Measurements from ENCODE around the gene PDE1A. TPM values are rescaled to one million over a fixed set of nuclear protein-coding genes. Genes with fewer than 3 reads are reported as not detected.
A peak's percentile ranks its signal among the peaks of the same experiment; 100 is the strongest.

The PDE1A gene
- total RNA-seq, 2 experiments from 2014 or later, result not detected

DNA sequence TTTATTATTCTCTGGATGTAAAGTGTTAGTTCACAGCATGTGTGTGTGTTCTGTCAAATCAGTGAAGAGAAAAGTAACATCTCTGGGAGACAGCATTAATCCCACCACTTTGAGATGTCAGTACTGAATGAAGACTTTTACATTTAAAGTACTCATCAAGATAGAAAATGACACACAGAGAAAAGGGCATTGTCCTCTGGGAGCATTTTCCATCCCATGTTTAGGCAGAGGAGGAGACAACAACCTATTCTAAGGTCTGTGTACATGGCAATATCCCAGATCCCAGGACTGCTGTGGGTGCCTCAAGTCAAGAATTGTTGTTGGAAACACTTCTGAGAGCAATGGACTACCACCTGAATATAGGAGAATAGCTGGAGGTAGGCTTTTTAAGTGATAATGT lies 239.7 kb downstream of the PDE1A start:
- no peak for DNase-seq (ENCODE audit: low spot score)
- no peaks in the 10 kb centered on the region for H4K20me1 ChIP-seq (ENCODE audit: insufficient read depth, low read length)
- ChIA-PET POLR2A (interaction anchor here (0.6 to 1.8 kb wide), 2 partner anchors 9 to 81 kb away, joined by 3 to 4 read pairs; no protein-coding TSS in a partner anchor), CTCF (ENCODE audit: unreplicated experiment) (no interaction called here)
- H3K4me3 ChIP-seq (ENCODE audit: low read depth, low read length, poor library complexity, severe bottlenecking), result no peak overlapping the region
- no peaks in the 10 kb centered on the region for H3K79me2 ChIP-seq (ENCODE audit: insufficient read depth, low read depth, low read length)
- H3K27ac ChIP-seq (ENCODE audit: low read depth, low read length, poor library complexity, severe bottlenecking), result no peak overlapping the region
- no peak overlapping the region for H2AFZ ChIP-seq (ENCODE audit: low read length)
- H3K36me3 ChIP-seq (ENCODE audit: insufficient read depth, low read length), result no peaks in the 10 kb centered on the region
- no peaks in the 10 kb centered on the region for H3K4me1 ChIP-seq (ENCODE audit: insufficient read depth, low read length, poor library complexity, severe bottlenecking)
- no peak for TF ChIP-seq EZH2phosphoT487 (IDR thresholded peaks at IDR 0.05; ENCODE audit: borderline replicate concordance, low read depth, low read length)
- no peak for TF ChIP-seq CTCF (conservative IDR thresholded peaks at IDR 0.05; ENCODE audit: low read length)
- H3K9me2 ChIP-seq (ENCODE audit: insufficient read depth, low read length), result no peaks in the 10 kb centered on the region
- intact Hi-C loops (cut with micrococcal nuclease; ENCODE audit: unreplicated experiment), result loop anchor here (2.0 to 5.0 kb wide), 2 partner anchors 462 to 790 kb away; no protein-coding TSS in a partner anchor
- H3K9me3 ChIP-seq (ENCODE audit: low read length), result no peaks in the 10 kb centered on the region
- no TSS peak for BruUV-seq (replicated peaks)
- no peak overlapping the region for H3K4me2 ChIP-seq (ENCODE audit: low read length)

- Histone ChIP-seq H3K4me3 (ENCODE audit: low read depth, low read length, poor library complexity, severe bottlenecking) (no peak overlapping the region), H2AFZ (ENCODE audit: low read length) (no peak overlapping the region), H3K4me2 (ENCODE audit: low read length) (no peak overlapping the region), H3K9me2 (ENCODE audit: insufficient read depth, low read length) (no peaks in the 10 kb centered on the region), H3K9me3 (ENCODE audit: low read length) (no peaks in the 10 kb centered on the region), H3K36me3 (ENCODE audit: insufficient read depth, low read length) (no peaks in the 10 kb centered on the region), H3K27ac (ENCODE audit: low read depth, low read length, poor library complexity, severe bottlenecking) (no peak overlapping the region), H4K20me1 (ENCODE audit: insufficient read depth, low read length) (no peaks in the 10 kb centered on the region), H3K4me1 (ENCODE audit: insufficient read depth, low read length, poor library complexity, severe bottlenecking) (no peaks in the 10 kb centered on the region), H3K79me2 (ENCODE audit: insufficient read depth, low read depth, low read length) (no peaks in the 10 kb centered on the region)
- BruUV-seq (replicated peaks), result no TSS peak
- CTCF ChIA-PET (ENCODE audit: unreplicated experiment), result no interaction called here
- POLR2A ChIA-PET, result interaction anchor here (0.6 to 1.8 kb wide), 4 partner anchors 8 to 244 kb away, joined by 3 to 4 read pairs (median 3); no protein-coding TSS in a partner anchor
- TF ChIP-seq CTCF (conservative IDR thresholded peaks at IDR 0.05; ENCODE audit: low read length) (peak; percentile 91), EZH2phosphoT487 (IDR thresholded peaks at IDR 0.05; ENCODE audit: borderline replicate concordance, low read depth, low read length) (no peak)
- intact Hi-C loops (cut with micrococcal nuclease; ENCODE audit: unreplicated experiment), result loop anchor here (1.0 to 5.0 kb wide), 3 partner anchors 54 to 791 kb away; no protein-coding TSS in a partner anchor
- peak; percentile 46 for DNase-seq (ENCODE audit: low spot score)
Observed at GRCh38 chr2:182186132-182186735, 240.6 kb downstream of the PDE1A start.

DNA sequence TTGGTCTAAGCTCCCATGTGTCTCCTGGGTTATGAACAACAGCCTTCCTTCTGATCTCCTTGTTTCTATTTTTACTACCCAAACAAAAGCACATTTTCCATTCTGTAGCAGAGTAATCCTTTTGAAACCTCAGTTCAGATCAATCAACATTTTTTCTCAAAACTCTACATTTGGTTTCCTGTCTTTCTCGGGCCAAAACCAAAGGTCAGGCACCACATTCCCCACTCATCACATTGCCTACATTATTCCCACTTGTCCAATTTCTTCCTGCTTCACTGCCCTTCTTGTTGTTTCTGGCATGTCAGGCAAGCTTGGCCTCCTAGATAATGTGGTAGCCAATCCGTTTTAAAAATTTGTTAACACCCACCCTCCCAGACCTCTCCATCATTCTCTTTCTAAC lies 244.4 kb downstream of the PDE1A start:
- Histone ChIP-seq H4K20me1 (ENCODE audit: insufficient read depth, low read length) (no peaks in the 10 kb centered on the region), H3K9me3 (ENCODE audit: low read length) (no peaks in the 10 kb centered on the region), H3K4me3 (ENCODE audit: low read depth, low read length, poor library complexity, severe bottlenecking) (no peak overlapping the region), H2AFZ (ENCODE audit: low read length) (no peak overlapping the region), H3K4me1 (ENCODE audit: insufficient read depth, low read length, poor library complexity, severe bottlenecking) (no peaks in the 10 kb centered on the region), H3K9me2 (ENCODE audit: insufficient read depth, low read length) (no peaks in the 10 kb centered on the region), H3K79me2 (ENCODE audit: insufficient read depth, low read depth, low read length) (no peaks in the 10 kb centered on the region), H3K4me2 (ENCODE audit: low read length) (no peak overlapping the region), H3K36me3 (ENCODE audit: insufficient read depth, low read length) (no peaks in the 10 kb centered on the region), H3K27ac (ENCODE audit: low read depth, low read length, poor library complexity, severe bottlenecking) (no peak overlapping the region)
- POLR2A ChIA-PET, result no interaction called here
- CTCF ChIA-PET (ENCODE audit: unreplicated experiment), result no interaction called here
- no TSS peak for BruUV-seq (replicated peaks)
- TF ChIP-seq EZH2phosphoT487 (IDR thresholded peaks at IDR 0.05; ENCODE audit: borderline replicate concordance, low read depth, low read length) (no peak), CTCF (conservative IDR thresholded peaks at IDR 0.05; ENCODE audit: low read length) (no peak)
- DNase-seq (ENCODE audit: low spot score), result no peak
- intact Hi-C loops (cut with micrococcal nuclease; ENCODE audit: unreplicated experiment), result no loop called here
